K562 (cell line): ENCODE results near the gene MKRN1. TPM values are rescaled to one million over a fixed set of nuclear protein-coding genes. Genes with fewer than 3 reads are reported as not detected.

Experiments used
- ATAC-seq: fragments of 200-7000 bp; cut with Tn5 transposase; 3 replicates; pipeline ENCODE4 v1.9.1; 2020; ENCODE audit warnings: moderate library complexity
- BruUV-seq: library from RNA; stranded (reverse); fragments of 400-500 nt; replicated peaks from 2 replicates; lab custom pipeline; 2021; lab: Mats Ljungman, UMichigan
- CTCF ChIA-PET: fragments of 300-600 bp; formaldehyde crosslinking; extraction: SDS; loops from one replicate; lab custom pipeline; 2021; ENCODE audit warnings: low intra/inter-chr PET ratio; lab: Yijun Ruan, JAX
- POLR2A ChIA-PET: fragments of 300-600, 350-650 bp; sonication (Branson Sonifier 250); formaldehyde crosslinking; extraction: SDS; loops from one replicate; lab custom pipeline; 2021; ENCODE audit warnings: antibody characterized with exemption, inconsistent platforms; lab: Yijun Ruan, JAX
- DNase-seq, 4 experiments: peaks; one replicate each; pipeline versions ENCODE4 v3.0.0 to v3.0.0-alpha.2; 2011 to 2018; ENCODE audit warnings: low spot score in 3 of 4, mixed read lengths in 3 of 4; ENCODE audit errors: extremely low read depth in 1 of 4
- FAIRE-seq: peaks from 2 replicates; lab custom pipeline; 2011; peaks lifted over from hg19 to GRCh38; lab: Jason Lieb, UNC
- H2AFZ ChIP-seq: 2 replicates; pipeline ENCODE4 v1.6.0; 2011; ENCODE audit warnings: low read depth, low read length, control low read depth, inconsistent platforms
- H3K27ac ChIP-seq: fragments of 200-600 bp; 3 replicates; pipeline ENCODE4 v1.8.0; 2011; ENCODE audit warnings: low read depth, mild to moderate bottlenecking, control low read depth, inconsistent platforms, low read length, moderate library complexity, mixed read lengths; ENCODE audit errors: extremely low read depth
- H3K27me3 ChIP-seq, 2 experiments: fragments of 300-600 bp in 1 of 2; 2 replicates in 1 of 2; 3 replicates in 1 of 2; pipeline versions ENCODE4 v1.6.0 to v1.8.0; 2011; ENCODE audit warnings: inconsistent platforms in 2 of 2, low read length in 2 of 2, mild to moderate bottlenecking in 1 of 2, mixed read lengths in 1 of 2, moderate library complexity in 1 of 2; ENCODE audit not compliant: control insufficient read depth in 2 of 2, insufficient read depth in 2 of 2
- H3K36me3 ChIP-seq: fragments of 300-600 bp; 3 replicates; pipeline ENCODE4 v1.8.0; 2011; ENCODE audit warnings: mild to moderate bottlenecking, low read length, inconsistent platforms; ENCODE audit not compliant: control insufficient read depth, insufficient read depth
- H3K4me1 ChIP-seq, 2 experiments: fragments of 200-600 bp in 1 of 2; replicated peaks in 1 of 2; 2 replicates in 1 of 2; 3 replicates in 1 of 2; pipeline versions ENCODE4 v1.5.1 to v1.8.0; 2011; ENCODE audit warnings: inconsistent platforms in 2 of 2, low read length in 2 of 2, mild to moderate bottlenecking in 1 of 2, mixed read lengths in 1 of 2, moderate library complexity in 1 of 2; ENCODE audit not compliant: control insufficient read depth in 2 of 2, insufficient read depth in 2 of 2
- H3K4me2 ChIP-seq: 2 replicates; pipeline ENCODE4 v1.6.1; 2011; ENCODE audit warnings: low read length, control low read depth, inconsistent platforms, mixed read lengths; ENCODE audit not compliant: insufficient read depth
- H3K4me3 ChIP-seq: fragments of 200-600 bp; sonication (generic), shearing (Covaris generic); 2 replicates; pipeline ENCODE4 v1.5.1; 2016; ENCODE audit warnings: control low read depth, inconsistent platforms
- H3K79me2 ChIP-seq: fragments of 200-600 bp; 3 replicates; pipeline ENCODE4 v1.8.0; 2011; ENCODE audit warnings: low read length, inconsistent platforms; ENCODE audit not compliant: control insufficient read depth, insufficient read depth
- H3K9ac ChIP-seq, 2 experiments: 2 replicates each; pipeline versions ENCODE4 v1.6.0 to v1.6.1; 2011; ENCODE audit warnings: low read depth in 2 of 2, low read length in 2 of 2, control low read depth in 1 of 2, inconsistent platforms in 1 of 2, mild to moderate bottlenecking in 1 of 2, mixed read lengths in 1 of 2; ENCODE audit not compliant: insufficient read depth in 1 of 2
- H3K9me1 ChIP-seq: one replicate; pipeline ENCODE4 v1.6.0; 2011; ENCODE audit warnings: inconsistent platforms, mild to moderate bottlenecking, low read length, moderate library complexity; ENCODE audit not compliant: control insufficient read depth, insufficient read depth
- H3K9me3 ChIP-seq: replicated peaks from 2 replicates; pipeline ENCODE4 v1.5.1; 2011; ENCODE audit warnings: low read depth, low read length, inconsistent platforms; ENCODE audit not compliant: control insufficient read depth, insufficient read depth
- H4K20me1 ChIP-seq: replicated peaks from 2 replicates; pipeline ENCODE4 v1.6.1; 2011; ENCODE audit warnings: low read length, inconsistent platforms, mixed read lengths; ENCODE audit not compliant: control insufficient read depth, insufficient read depth
- CBFA2T3 ChIP-seq: fragments of 450-650 bp; IDR thresholded peaks from 2 replicates; pipeline ENCODE4 v1.6.1; 2017
- HDAC1 ChIP-seq, 2 experiments: fragments of 450-650 bp; IDR thresholded peaks; 2 replicates each; pipeline ENCODE4 v1.6.1; 2016 to 2017; ENCODE audit warnings: inconsistent platforms in 1 of 2, mild to moderate bottlenecking in 1 of 2, moderate library complexity in 1 of 2
- HDAC6 ChIP-seq: IDR thresholded peaks from 2 replicates; pipeline ENCODE4 v1.6.1; 2012; ENCODE audit warnings: low read depth, mild to moderate bottlenecking, control low read depth, inconsistent platforms, low read length, moderate library complexity
- HMG20A ChIP-seq: fragments of 450-650 bp; formaldehyde crosslinking; conservative IDR thresholded peaks from 2 replicates; pipeline ENCODE4 v1.4.0; 2020; ENCODE audit warnings: mild to moderate bottlenecking, mixed read lengths
- RBM15 ChIP-seq: fragments of 200-400 bp; formaldehyde crosslinking; IDR thresholded peaks from 2 replicates; pipeline ENCODE4 v1.6.1; 2018; ENCODE audit warnings: mild to moderate bottlenecking, low read length, moderate library complexity; ENCODE audit not compliant: insufficient read depth
- RNF2 ChIP-seq: sonication (generic); IDR thresholded peaks from 2 replicates; pipeline ENCODE4 v1.6.1; 2016
- ZFP36 ChIP-seq: fragments of 150-350 bp; IDR thresholded peaks from 2 replicates; pipeline ENCODE4 v1.6.1; 2018; ENCODE audit warnings: low read length, low read depth; ENCODE audit not compliant: partially characterized antibody
- ZFPM2 ChIP-seq: fragments of 250-450 bp; sonication (Bioruptor Pico); IDR thresholded peaks from 2 replicates; pipeline ENCODE4 v1.5.1; 2022; ENCODE audit warnings: mild to moderate bottlenecking
- ZNF316 ChIP-seq: fragments of 450-650 bp; IDR thresholded peaks from 2 replicates; pipeline ENCODE4 v1.6.1; 2016
- WGBS: fragments of 100-300 bp; shearing (Covaris generic); methylation state at CpG from one replicate; pipeline ENCODE4 v1.1.6; 2016; ENCODE audit warnings: low coverage, mixed read lengths; ENCODE audit not compliant: insufficient coverage; ENCODE audit errors: missing lambda C conversion rate; 5-methylcytosine and 5-hydroxymethylcytosine counted together
- in situ Hi-C: fragments of 300-500 bp; cut with MboI; formaldehyde crosslinking; loops from 4 replicates; pipeline ENCODE4 v1.15.0; 2018; ENCODE audit warnings: inconsistent platforms, mixed read lengths
- intact Hi-C: fragments of 100-400 bp; cut with micrococcal nuclease; formaldehyde crosslinking; loops from 2 replicates; pipeline ENCODE4 v1.14.2; 2022
- polyA plus RNA-seq, 8 experiments: library from polyadenylated mRNA; depleted of rRNA in 4 of 8; stranded (reverse) in 5 of 8; unstranded in 3 of 8; fragments of >200 nt; fragmentation: Nextera tagmentation in 2 of 8; fragmentation: Illumina TruSeq in 1 of 8; extraction: Ambion mirVana in 2 of 8; extraction: Trizol in 1 of 8; gene quantifications; 2 replicates each; pipeline versions ENCODE4 v1.2.1 to v1.2.3, GENCODE V29; 2011 to 2014; ENCODE audit warnings: inconsistent platforms in 1 of 8, missing spikeins in 1 of 8
- total RNA-seq, 7 experiments: library from RNA; depleted of rRNA in 6 of 7; stranded (reverse); fragments of >200 nt in 6 of 7; fragmentation: Illumina TruSeq in 2 of 7; extraction: Trizol in 2 of 7; gene quantifications; 2 replicates each; pipeline versions ENCODE4 v1.2.1 to v1.2.3, GENCODE V29; 2011 to 2021; ENCODE audit warnings: low replicate concordance in 1 of 7

Gene MKRN1
- total and polyA plus RNA-seq, 9 of the 15 experiments (the other 6 are each of a cell fraction or from before 2014, with no cell fraction given): 30.5 to 90.3 (median 76.0) TPM

- peak; percentile 19 for ATAC-seq
- POLR2A ChIA-PET: interaction anchor here (0.9 to 1.4 kb wide), 2 partner anchors 18 to 41 kb away, joined by 4 to 5 read pairs; no protein-coding TSS in a partner anchor
Measured at GRCh38 chr7:140519007-140519399, 39.7 kb upstream of the MKRN1 start.

GRCh38 chr7:140518370-140519006, 39.2 kb upstream of the MKRN1 start:
- ChIA-PET POLR2A (interaction anchor here (0.7 to 2.6 kb wide), 5 partner anchors 11 to 497 kb away, joined by 3 to 10 read pairs (median 3); partner anchors contain the start of gene MRPS33), CTCF (interaction anchor here (0.6 to 2.7 kb wide), 5 partner anchors 42 to 494 kb away, joined by 3 to 31 read pairs (median 4); no protein-coding TSS in a partner anchor)
- DNase-seq: peak in 1 of 4 experiments; percentile 22
- 62% methylated on average over 15 of the region's 15 CpGs for WGBS
- BruUV-seq: no TSS peak
- no peaks in the 10 kb centered on the region for H3K79me2 ChIP-seq
- no peaks in the 10 kb centered on the region for H3K9me1 ChIP-seq
- peaks cover 0 to 5% of the 10 kb centered on the region in 2 experiments; a peak in 1 of 5 replicates for H3K27me3 ChIP-seq
- in situ Hi-C loops: no loop called here
- ATAC-seq: peak; percentile 7
- no peak overlapping the region for H3K27ac ChIP-seq
- peak overlapping the region; percentile 62; the same call in 1 of the 2 replicates for H3K4me2 ChIP-seq
- H3K4me3 ChIP-seq: no peak overlapping the region
- H3K9ac ChIP-seq: peak overlapping the region in 1 of 2 experiments; percentile 52; a peak in 2 of 4 replicates
- intact Hi-C loops: loop anchor here (1.0 to 10.0 kb wide), 6 partner anchors 42 to 1014 kb away; no protein-coding TSS in a partner anchor
- TF ChIP-seq HDAC6: no peak
- TF ChIP-seq HDAC1 (IDR thresholded peaks at IDR 0.05): no peak
- TF ChIP-seq RBM15: no peak
- no peak for TF ChIP-seq ZFPM2 (CRISPR knock-in tag)
- TF ChIP-seq ZNF316: no peak
- no peak for TF ChIP-seq CBFA2T3
- TF ChIP-seq, all 486 proteins: peak for 0
- FAIRE-seq: no peak
- H3K9me3 ChIP-seq: no peaks in the 10 kb centered on the region
- H3K4me1 ChIP-seq: peaks cover 3 to 15% of the 10 kb centered on the region in 2 experiments; a peak in 3 of 5 replicates
- H3K36me3 ChIP-seq: no peaks in the 10 kb centered on the region
- H4K20me1 ChIP-seq: no peaks in the 10 kb centered on the region
- peak overlapping the region; percentile 92 for H2AFZ ChIP-seq

More at GRCh38 chr7:140519007-140519399, 39.7 kb upstream of the MKRN1 start:
- FAIRE-seq: no peak
- no peaks in the 10 kb centered on the region for H3K9me3 ChIP-seq
- peaks cover 3 to 15% of the 10 kb centered on the region in 2 experiments; a peak in 3 of 5 replicates for H3K4me1 ChIP-seq
- peaks cover 0 to 5% of the 10 kb centered on the region in 2 experiments; a peak in 1 of 5 replicates for H3K27me3 ChIP-seq
- TF ChIP-seq RNF2: no peak
- TF ChIP-seq HMG20A (CRISPR knock-in tag): no peak
- TF ChIP-seq ZFP36: peak; percentile 59
- WGBS: 39% methylated on average over 7 of the region's 7 CpGs
- H2AFZ ChIP-seq: peak overlapping the region; percentile 92
- intact Hi-C loops: loop anchor here (2.0 to 10.0 kb wide), 4 partner anchors 78 to 1013 kb away; no protein-coding TSS in a partner anchor
- no peak overlapping the region for H3K27ac ChIP-seq
- in situ Hi-C loops: no loop called here
- no peak overlapping the region for H3K4me2 ChIP-seq
- no peaks in the 10 kb centered on the region for H4K20me1 ChIP-seq
- DNase-seq: no peak
- H3K36me3 ChIP-seq: no peaks in the 10 kb centered on the region
- no TSS peak for BruUV-seq
- H3K9me1 ChIP-seq: no peaks in the 10 kb centered on the region
- H3K4me3 ChIP-seq: no peak overlapping the region
- CTCF ChIA-PET: interaction anchor here (1.5 to 2.7 kb wide), 3 partner anchors 132 to 494 kb away, joined by 4 to 31 read pairs (median 6); no protein-coding TSS in a partner anchor
- no peaks in the 10 kb centered on the region for H3K79me2 ChIP-seq
- H3K9ac ChIP-seq: peak overlapping the region in 1 of 2 experiments; percentile 29; a peak in 1 of 4 replicates
